Tibial nerve (tissue), 4 donors: Measurements from ENCODE around the gene NOTCH4. TPM values are rescaled to one million over a fixed set of nuclear protein-coding genes. Genes with fewer than 3 reads are reported as not detected.

ENCODE experiments used
- DNase-seq, 2 donors: peaks; one replicate each; pipeline ENCODE4 v3.0.0-alpha.2; 2019; ENCODE audit warnings: low spot score in 2 of 2
- H3K27ac ChIP-seq, 4 donors: fragments of 200-600 bp; sonication (generic) in 3 of 4; one replicate each; pipeline ENCODE4 v1.5.1; 2017 to 2019; ENCODE audit warnings: mild to moderate bottlenecking in 1 of 4
- H3K27me3 ChIP-seq, 2 donors: fragments of 200-600 bp; sonication (generic) in 1 of 2; one replicate each; pipeline versions ENCODE4 v1.5.1 to v1.6.0; 2017 to 2019
- H3K36me3 ChIP-seq, 3 donors: fragments of 200-600 bp; sonication (generic); one replicate each; pipeline ENCODE4 v1.5.1; 2018 to 2019
- H3K4me1 ChIP-seq, 4 donors: fragments of 200-600 bp; sonication (generic) in 3 of 4; one replicate each; pipeline ENCODE4 v1.5.1; 2017 to 2019
- H3K4me3 ChIP-seq, 4 donors: fragments of 200-600 bp; sonication (generic) in 3 of 4; one replicate each; pipeline ENCODE4 v1.5.1; 2017 to 2019; ENCODE audit warnings: mild to moderate bottlenecking in 1 of 4, moderate library complexity in 1 of 4
- H3K9me3 ChIP-seq, 4 donors: fragments of 200-600 bp; sonication (generic) in 3 of 4; one replicate each; pipeline ENCODE4 v1.5.1; 2017 to 2019
- EP300 ChIP-seq, 2 donors: sonication (generic); formaldehyde crosslinking; IDR thresholded peaks; one replicate each; pipeline ENCODE4 v1.6.1; 2017; ENCODE audit warnings: antibody characterized with exemption in 2 of 2, mild to moderate bottlenecking in 1 of 2
- POLR2A ChIP-seq, 2 donors: fragments of 450-650 bp; IDR thresholded peaks; one replicate each; pipeline ENCODE4 v1.6.1; 2017; ENCODE audit warnings: antibody characterized with exemption in 2 of 2, mild to moderate bottlenecking in 2 of 2, moderate library complexity in 2 of 2
- WGBS, 2 donors: methylation state at CpG; one replicate each; pipeline ENCODE4 v1.1.5; 2018; 5-methylcytosine and 5-hydroxymethylcytosine counted together
- total RNA-seq, 4 donors: library from RNA; depleted of rRNA; stranded (reverse); fragments of >200 nt; gene quantifications; one replicate each; pipeline ENCODE4 v1.1.0, GENCODE V29; 2016
- TF ChIP-seq, protein P1 (sequence below), 5 experiments: fragments of 200-600 bp in 3 of 5; fragments of 450-650 bp in 2 of 5; sonication (generic) in 3 of 5; IDR thresholded peaks; one replicate each; pipeline ENCODE4 v1.5.1; 2016 to 2019; ENCODE audit warnings: antibody characterized with exemption in 5 of 5, mild to moderate bottlenecking in 3 of 5, moderate library complexity in 2 of 5

The NOTCH4 gene
- total RNA-seq, 4 donors from 2014 or later, result 22.4 to 50.2 (median 31.9) TPM

GRCh38 chr6:32234934-32235333 is 11.1 kb upstream of the NOTCH4 start:
- H3K9me3 ChIP-seq, result no peaks in the 10 kb centered on the region
- DNase-seq, result no peak
- H3K27ac ChIP-seq, result peak overlapping the region in 1 of 4 donors; percentile 8
- H3K27me3 ChIP-seq, result no peaks in the 10 kb centered on the region
- WGBS, 2 donors, result 45 to 54% methylated on average over 4 of the region's 4 CpGs
- no peaks in the 10 kb centered on the region for H3K4me1 ChIP-seq
- H3K4me3 ChIP-seq, result no peak overlapping the region
- no peaks in the 10 kb centered on the region for H3K36me3 ChIP-seq
- TF ChIP-seq POLR2A (IDR thresholded peaks at IDR 0.05) (no peak), EP300 (IDR thresholded peaks at IDR 0.05) (no peak)
- TF ChIP-seq, protein P1, sequence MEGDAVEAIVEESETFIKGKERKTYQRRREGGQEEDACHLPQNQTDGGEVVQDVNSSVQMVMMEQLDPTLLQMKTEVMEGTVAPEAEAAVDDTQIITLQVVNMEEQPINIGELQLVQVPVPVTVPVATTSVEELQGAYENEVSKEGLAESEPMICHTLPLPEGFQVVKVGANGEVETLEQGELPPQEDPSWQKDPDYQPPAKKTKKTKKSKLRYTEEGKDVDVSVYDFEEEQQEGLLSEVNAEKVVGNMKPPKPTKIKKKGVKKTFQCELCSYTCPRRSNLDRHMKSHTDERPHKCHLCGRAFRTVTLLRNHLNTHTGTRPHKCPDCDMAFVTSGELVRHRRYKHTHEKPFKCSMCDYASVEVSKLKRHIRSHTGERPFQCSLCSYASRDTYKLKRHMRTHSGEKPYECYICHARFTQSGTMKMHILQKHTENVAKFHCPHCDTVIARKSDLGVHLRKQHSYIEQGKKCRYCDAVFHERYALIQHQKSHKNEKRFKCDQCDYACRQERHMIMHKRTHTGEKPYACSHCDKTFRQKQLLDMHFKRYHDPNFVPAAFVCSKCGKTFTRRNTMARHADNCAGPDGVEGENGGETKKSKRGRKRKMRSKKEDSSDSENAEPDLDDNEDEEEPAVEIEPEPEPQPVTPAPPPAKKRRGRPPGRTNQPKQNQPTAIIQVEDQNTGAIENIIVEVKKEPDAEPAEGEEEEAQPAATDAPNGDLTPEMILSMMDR (IDR thresholded peaks at IDR 0.05), result no peak

GRCh38 chr6:32226434-32226833 is 2.6 kb upstream of the NOTCH4 start:
- Histone ChIP-seq H3K4me1 (peaks cover 0 to 11% (median 0%) of the 10 kb centered on the region in 4 donors), H3K27me3 (no peaks in the 10 kb centered on the region), H3K36me3 (no peaks in the 10 kb centered on the region), H3K27ac (no peak overlapping the region), H3K9me3 (no peaks in the 10 kb centered on the region), H3K4me3 (no peak overlapping the region)
- TF ChIP-seq, protein P1 (IDR thresholded peaks at IDR 0.05), result no peak
- TF ChIP-seq POLR2A (IDR thresholded peaks at IDR 0.05) (no peak), EP300 (IDR thresholded peaks at IDR 0.05) (no peak)
- WGBS, 2 donors, result 95 to 97% methylated on average over 7 of the region's 7 CpGs
- DNase-seq, result no peak

DNA sequence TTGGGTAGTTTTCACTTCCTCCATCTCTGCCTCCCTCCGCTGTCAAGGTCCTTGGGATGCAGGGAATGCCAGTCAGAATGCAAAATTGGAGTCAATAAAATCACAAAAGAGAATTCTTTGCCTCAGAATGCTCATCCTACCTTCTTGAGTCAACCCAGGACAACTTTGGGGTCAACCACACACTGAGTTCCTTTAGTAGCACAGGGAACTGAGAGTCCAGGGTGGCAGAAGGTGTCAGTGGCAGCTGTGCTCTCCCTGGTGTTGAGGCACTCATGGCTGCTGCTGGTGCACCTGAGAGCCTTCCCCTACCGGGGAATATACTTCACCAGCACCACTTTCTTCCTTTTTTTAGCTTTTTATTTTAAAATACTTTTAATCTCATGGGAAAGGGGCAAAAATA is 829 bp upstream of the NOTCH4 start:
- no peak overlapping the region for H3K4me3 ChIP-seq
- TF ChIP-seq, protein P1 (IDR thresholded peaks at IDR 0.05), result no peak
- TF ChIP-seq POLR2A (IDR thresholded peaks at IDR 0.05) (no peak), EP300 (IDR thresholded peaks at IDR 0.05) (no peak)
- peaks cover 0 to 11% (median 0%) of the 10 kb centered on the region in 4 donors for H3K4me1 ChIP-seq
- 55 to 57% methylated on average over 2 of the region's 2 CpGs for WGBS, 2 donors
- DNase-seq, result no peak
- no peaks in the 10 kb centered on the region for H3K27me3 ChIP-seq
- H3K36me3 ChIP-seq, result no peaks in the 10 kb centered on the region
- H3K9me3 ChIP-seq, result no peaks in the 10 kb centered on the region
- H3K27ac ChIP-seq, result no peak overlapping the region

DNA sequence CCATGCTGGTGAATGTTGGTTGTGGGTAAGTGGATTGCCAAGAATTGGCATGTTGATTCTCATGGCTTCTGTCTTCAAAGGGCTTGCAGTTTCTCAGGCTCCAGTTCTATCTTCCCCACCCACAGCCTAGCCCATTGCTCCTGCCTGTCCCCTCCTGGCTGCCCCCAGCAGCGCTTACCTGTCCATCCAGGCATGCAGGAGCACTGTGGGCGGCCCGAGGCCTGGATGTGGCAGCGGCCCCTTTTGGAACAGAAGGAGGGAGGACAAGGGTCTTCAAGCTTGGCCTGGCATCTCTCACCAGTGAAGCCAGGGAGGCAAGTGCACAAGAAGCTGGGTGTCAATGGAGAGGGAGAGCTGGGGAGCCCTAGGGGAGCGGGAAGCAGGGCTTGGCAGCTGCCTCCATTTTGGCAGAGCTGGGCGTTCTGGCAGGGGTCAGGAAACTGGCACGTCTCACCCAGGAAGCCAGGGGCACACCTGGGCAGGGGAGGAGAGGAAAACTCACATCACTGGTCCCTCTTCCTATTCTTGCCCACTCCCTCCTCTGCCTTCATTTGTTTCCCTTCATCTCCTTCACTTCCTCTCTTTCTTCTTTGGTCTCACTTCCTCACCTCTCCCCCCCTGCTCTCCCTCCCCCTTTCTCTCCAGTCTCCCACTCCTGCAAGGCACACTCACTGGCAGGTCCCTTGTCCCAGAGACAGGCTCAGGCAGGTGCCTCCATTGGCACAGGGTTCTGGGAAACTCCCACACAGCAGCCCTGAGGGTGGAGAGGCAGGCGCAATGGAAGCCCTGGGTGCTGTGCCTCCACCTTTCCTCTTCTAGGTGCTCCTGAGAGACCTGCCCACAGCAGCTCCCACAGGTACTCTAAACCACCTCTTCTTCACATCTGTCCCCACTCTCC is 1.3 kb downstream of the NOTCH4 start:
- 86 to 93% methylated on average over 8 of the region's 8 CpGs for WGBS, 2 donors
- Histone ChIP-seq H3K4me3 (peak overlapping the region in 1 of 4 donors; percentile 20), H3K4me1 (peaks cover 0 to 11% (median 0%) of the 10 kb centered on the region in 4 donors), H3K9me3 (no peaks in the 10 kb centered on the region), H3K36me3 (no peaks in the 10 kb centered on the region), H3K27ac (no peak overlapping the region), H3K27me3 (no peaks in the 10 kb centered on the region)
- no peak for DNase-seq
- no peak for TF ChIP-seq POLR2A (IDR thresholded peaks at IDR 0.05)
- TF ChIP-seq, protein P1 (IDR thresholded peaks at IDR 0.05), result no peak
- TF ChIP-seq EP300 (IDR thresholded peaks at IDR 0.05), result no peak

DNA sequence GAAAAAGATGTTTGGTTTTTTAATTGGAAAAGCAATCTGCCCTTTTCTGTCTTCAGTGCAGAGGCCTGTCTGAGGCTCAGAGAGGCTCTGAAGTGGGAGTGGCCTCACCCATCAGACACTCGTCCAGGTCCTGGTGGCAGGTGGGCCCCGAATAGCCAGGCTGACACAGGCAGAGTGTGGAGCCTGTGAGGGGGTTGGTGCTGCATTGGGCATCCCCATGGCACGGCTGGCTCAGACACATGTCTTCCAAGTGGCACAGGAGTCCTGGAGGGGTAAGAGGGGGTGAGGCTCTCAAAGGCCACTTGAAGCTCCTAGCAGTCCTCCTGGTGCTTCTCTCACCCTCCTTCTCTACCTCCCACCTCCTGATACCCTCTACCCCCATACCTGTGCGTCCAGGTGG is 3.8 kb downstream of the NOTCH4 start:
- TF ChIP-seq EP300 (IDR thresholded peaks at IDR 0.05), result no peak
- TF ChIP-seq, protein P1 (IDR thresholded peaks at IDR 0.05), result no peak
- TF ChIP-seq POLR2A (IDR thresholded peaks at IDR 0.05), result no peak

More for the DNA sequence above, 3.8 kb downstream of the NOTCH4 start:
- DNase-seq, result no peak
- Histone ChIP-seq H3K36me3 (no peaks in the 10 kb centered on the region), H3K27ac (no peak overlapping the region), H3K4me1 (peaks cover 0 to 5% (median 0%) of the 10 kb centered on the region in 4 donors), H3K27me3 (no peaks in the 10 kb centered on the region), H3K4me3 (no peak overlapping the region), H3K9me3 (no peaks in the 10 kb centered on the region)
- 65 to 75% methylated on average over 4 of the region's 4 CpGs for WGBS, 2 donors
